HL-60/S4 treated with phorbol 12-myristate 13-acetate at 8.2 ng/mL for 4 days and 3 days (cell line): ENCODE results near the gene FER1L5.

Source experiments
- in situ Hi-C: fragments of 300-500 bp; cut with MboI; formaldehyde crosslinking; loops from 2 replicates; pipeline ENCODE4 v1.15.0; 2022; ENCODE audit warnings: low sequenced_read_pairs

The FER1L5 gene

GRCh38 chr2:96679848-96680247, 37.3 kb downstream of the FER1L5 start:
- in situ Hi-C loops = no loop called here

- in situ Hi-C loops = no loop called here
Observed at GRCh38 chr2:96680561-96681141, 38.1 kb downstream of the FER1L5 start.

- in situ Hi-C loops = no loop called here
Observed at GRCh38 chr2:96681540-96681939, 39.0 kb downstream of the FER1L5 start.

- in situ Hi-C loops = no loop called here
Observed at GRCh38 chr2:96683307-96683706, 40.7 kb downstream of the FER1L5 start.

- in situ Hi-C loops = no loop called here
Observed at GRCh38 chr2:96683972-96684820, 41.6 kb downstream of the FER1L5 start.

DNA sequence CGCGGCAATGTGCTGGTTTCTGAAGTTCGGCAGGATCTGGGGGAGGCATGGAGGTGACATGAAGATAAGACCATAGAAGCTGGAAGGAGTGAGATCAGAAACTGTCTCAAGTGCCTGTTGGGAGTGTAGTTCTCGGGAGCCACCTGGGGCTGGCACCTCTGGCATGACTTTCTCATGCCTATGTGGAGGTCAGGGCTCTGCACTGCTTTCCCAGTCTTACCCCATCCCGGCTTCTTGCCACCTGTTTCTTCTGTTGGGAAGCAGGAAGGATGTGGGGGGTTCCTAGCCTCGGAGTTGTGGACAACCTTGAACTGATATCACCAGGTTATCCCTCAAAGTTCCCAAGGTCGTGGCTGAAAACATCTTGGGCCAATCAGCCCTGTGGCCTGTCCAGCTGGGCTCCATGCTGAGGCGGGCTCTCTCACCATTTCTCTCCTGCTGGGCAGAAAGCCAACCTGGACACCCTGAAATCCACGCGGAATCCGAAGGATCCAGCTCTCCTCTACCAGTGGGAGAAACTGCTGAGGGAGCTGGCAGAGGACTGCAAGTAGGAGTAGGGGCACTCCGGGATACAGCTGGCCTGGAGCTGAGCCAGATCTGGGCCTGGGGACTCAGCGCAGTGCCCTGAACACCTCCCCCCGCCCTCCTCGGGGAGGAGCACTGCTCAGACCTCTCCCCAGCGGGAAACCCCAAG, 42.5 kb downstream of the FER1L5 start:
- in situ Hi-C loops = no loop called here

DNA sequence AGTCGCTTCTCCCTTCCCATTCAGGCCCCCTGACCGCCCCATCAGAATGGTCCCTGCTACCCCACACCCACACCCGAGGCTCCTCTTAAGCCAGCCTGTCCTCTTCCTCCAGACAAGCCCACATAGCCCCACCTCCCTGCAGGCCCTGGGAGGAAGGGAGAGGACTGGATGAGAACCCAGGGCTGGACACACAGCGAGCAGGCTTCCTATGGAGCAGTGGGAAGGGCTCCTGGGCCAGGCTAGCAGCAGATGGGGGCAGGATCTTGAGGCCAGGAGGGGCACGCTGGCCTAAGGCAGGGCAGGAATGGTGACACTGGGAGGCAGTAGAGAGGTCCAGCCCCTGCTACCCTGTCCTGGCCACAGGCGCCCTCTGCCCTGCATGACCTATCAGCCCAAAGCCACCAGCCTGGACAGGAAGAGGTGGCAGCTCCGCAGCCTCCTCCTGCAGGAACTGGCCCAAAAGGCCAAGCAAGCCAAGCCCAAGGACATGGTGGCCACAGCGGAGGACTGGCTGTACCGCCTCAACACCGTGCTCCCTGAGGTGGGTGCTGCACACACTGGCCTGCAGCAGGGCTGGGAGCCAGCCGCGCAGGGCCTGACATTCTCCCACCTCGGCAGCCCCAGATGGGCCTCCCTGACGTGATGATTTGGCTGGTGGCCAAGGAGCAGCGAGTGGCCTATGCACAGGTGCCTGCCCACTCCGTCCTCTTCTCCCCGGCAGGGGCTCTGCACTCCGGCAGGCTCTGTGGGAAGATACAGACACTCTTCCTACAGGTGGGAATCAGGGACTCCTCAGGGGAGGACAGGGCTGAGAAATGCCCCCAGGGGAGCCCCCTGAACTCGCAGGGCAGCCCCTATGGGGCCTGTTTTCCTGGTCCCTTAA, 43.3 kb downstream of the FER1L5 start:
- in situ Hi-C loops = no loop called here

- in situ Hi-C loops = no loop called here
Observed at GRCh38 chr2:96687266-96687665, 44.7 kb downstream of the FER1L5 start.

- in situ Hi-C loops = no loop called here
Observed at GRCh38 chr2:96687711-96688640, 45.4 kb downstream of the FER1L5 start.

- in situ Hi-C loops = no loop called here
Observed at GRCh38 chr2:96688649-96689430, 46.3 kb downstream of the FER1L5 start.

DNA sequence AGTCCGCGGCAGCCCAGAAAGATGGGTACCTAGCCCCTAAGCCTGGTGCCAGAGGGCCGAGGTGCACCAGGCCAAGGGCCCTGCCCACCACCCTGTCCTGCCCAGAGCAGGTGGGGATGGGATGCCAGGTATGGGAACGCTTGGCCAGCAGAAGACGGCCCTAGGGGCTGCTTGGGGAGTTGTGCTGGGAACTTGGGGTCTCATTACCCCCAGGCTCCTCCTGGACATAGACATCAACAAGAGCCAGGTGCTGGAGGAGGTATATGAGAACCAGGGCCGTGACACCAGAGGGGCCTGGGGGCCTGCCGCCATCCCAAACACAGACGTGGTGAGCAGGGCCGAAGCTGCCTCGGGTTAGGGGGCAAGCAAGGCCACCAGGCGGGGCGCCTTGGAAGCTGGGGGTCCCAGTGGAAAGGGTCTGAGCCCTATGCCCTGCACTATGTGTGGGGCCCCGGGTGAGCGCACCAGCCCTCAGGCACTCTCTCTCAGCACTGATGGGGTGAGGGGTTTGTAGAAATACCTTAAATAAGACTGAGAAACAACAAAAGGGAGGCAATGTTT, 46.9 kb downstream of the FER1L5 start:
- in situ Hi-C loops = no loop called here

GRCh38 chr2:96690306-96691021, 47.9 kb downstream of the FER1L5 start:
- in situ Hi-C loops = no loop called here

- in situ Hi-C loops = no loop called here
Observed at GRCh38 chr2:96691022-96691612, 48.6 kb downstream of the FER1L5 start.

DNA sequence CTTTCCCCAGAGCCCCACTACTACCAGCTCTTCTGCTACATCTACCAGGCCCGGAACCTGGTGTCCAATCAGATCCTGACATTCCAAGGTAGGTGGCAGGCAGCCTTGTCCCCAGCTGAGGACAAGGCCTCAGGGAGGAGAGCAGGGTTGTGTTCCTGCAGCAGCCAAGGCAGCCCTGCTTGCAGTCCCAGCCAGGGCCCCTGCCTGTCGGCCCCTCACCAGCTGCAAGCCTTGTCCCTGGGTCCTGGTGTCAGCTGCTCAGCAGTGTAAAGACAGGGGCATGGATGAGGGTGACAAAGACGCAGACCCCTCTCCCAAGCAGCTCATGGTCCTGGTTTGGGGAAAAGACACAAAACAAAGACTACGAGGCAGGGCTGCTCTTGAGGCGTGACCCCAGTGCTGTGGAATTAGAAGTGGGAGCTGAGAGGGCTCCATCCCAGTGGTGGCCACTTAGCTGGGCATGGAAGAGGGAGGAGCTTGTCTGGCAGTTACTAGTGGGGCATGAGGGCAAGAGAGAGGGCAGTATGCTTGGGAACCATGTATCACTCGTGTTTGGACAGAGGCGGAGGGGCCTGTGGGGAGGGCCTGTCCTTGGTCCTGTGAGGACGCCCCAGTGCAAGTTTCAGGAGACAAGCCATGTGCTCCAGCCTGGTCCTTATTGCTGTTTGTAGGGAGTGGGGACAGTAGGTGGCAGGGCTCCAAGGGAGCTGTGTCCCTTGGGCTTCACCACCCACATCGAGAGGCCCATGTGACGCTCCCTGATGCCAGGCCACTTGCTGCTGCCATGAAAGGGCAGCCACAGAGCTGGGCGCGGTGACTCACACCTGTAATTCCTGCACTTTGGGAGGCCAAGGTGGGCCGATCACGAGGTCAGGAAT, 49.8 kb downstream of the FER1L5 start:
- in situ Hi-C loops = no loop called here

GRCh38 chr2:96693286-96694200, 51.0 kb downstream of the FER1L5 start:
- in situ Hi-C loops = no loop called here

DNA sequence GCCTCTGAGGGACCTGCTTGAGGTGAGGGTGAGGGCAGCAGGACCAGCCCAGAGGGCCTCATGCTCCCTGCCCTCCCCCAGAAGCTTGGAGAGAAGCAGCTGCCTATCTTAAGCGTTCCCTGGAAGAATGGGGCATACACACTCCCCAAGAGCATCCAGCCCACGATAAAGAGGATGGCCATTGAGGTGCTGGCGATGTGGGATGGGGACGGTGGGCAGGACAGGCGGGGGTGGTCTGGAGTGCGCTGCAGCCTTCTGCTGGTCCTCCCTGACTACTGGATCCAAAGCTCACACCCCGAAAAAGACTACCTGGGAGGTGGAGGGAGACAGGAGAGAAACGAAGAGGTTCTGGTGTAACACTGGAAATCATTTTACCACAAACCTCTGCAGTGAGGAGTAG, 51.7 kb downstream of the FER1L5 start:
- in situ Hi-C loops = no loop called here
